Measurements from ENCODE around the gene TADA3.
A peak's percentile ranks its signal among the peaks of the same experiment; 100 is the strongest.

The TADA3 gene

DNA sequence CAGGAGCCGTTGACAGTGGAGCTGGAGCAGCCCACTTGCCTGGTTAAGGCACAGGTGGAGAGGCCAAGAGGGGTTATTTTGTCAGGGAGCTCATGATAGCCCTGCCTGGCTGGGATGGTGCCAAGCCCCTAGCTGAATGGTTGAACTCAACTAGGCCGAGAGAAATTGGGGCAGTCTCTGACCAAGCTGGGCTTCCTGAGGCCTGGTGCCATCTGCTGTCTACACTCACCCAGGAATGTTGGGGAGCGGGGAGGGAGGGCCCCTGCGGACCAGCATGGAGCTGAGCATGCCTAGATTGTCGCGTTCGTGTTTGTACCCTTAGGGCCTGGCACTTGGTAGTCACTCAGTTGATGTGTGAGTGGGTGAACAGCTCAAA is 59.5 kb downstream of the TADA3 start:
- TF ChIP-seq, protein P1, sequence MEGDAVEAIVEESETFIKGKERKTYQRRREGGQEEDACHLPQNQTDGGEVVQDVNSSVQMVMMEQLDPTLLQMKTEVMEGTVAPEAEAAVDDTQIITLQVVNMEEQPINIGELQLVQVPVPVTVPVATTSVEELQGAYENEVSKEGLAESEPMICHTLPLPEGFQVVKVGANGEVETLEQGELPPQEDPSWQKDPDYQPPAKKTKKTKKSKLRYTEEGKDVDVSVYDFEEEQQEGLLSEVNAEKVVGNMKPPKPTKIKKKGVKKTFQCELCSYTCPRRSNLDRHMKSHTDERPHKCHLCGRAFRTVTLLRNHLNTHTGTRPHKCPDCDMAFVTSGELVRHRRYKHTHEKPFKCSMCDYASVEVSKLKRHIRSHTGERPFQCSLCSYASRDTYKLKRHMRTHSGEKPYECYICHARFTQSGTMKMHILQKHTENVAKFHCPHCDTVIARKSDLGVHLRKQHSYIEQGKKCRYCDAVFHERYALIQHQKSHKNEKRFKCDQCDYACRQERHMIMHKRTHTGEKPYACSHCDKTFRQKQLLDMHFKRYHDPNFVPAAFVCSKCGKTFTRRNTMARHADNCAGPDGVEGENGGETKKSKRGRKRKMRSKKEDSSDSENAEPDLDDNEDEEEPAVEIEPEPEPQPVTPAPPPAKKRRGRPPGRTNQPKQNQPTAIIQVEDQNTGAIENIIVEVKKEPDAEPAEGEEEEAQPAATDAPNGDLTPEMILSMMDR (IDR thresholded peaks at IDR 0.05; ENCODE audit: extremely low read depth, insufficient read depth, missing control alignments): no peak
- DNase-seq (ENCODE audit: low spot score): no peak
- in situ Hi-C loops (cut with MboI; ENCODE audit: low pct_unique_long_range_greater_than_20kb, low sequenced_read_pairs, unreplicated experiment): no loop called here

DNA sequence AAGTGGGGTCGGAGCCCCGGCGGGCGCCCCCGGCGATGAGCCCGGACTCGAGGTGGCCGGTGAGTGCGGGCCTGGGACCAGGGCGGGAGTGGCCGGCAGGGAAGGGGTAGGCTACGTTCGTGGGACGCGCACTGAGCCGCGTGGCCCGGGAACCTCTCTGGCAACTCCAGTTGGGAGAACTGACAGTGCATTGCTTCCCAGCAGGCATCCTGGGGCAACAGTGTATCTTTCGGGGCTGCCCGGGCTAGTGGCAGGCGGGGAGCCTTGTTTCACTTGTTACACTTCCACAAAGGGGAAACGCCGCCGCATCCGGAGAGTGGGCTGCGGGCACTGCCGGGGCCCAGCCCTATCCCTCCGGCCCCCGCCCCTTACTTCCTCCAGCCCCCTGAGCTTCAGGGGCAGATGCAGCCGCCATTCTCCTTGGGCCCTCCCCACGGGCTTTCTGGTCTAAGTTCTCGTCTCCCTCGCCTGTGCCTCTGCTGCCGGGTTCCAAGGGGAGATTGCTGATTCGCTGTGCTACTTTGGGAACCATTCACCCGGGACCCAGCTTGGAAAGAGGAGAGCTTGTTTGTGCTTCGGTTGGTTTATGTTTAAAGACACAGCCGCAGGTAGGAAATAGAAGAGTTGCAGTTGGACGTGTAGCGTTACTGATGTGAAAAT is 60.1 kb downstream of the TADA3 start:
- in situ Hi-C loops (cut with MboI; ENCODE audit: low pct_unique_long_range_greater_than_20kb, low sequenced_read_pairs, unreplicated experiment): no loop called here
- peak; percentile 43 for DNase-seq (ENCODE audit: low spot score)
- TF ChIP-seq, protein P1 (IDR thresholded peaks at IDR 0.05; ENCODE audit: extremely low read depth, insufficient read depth, missing control alignments): no peak

GRCh38 chr3:9731206-9732079 is 60.8 kb downstream of the TADA3 start, which contains the start of gene BRPF1:
TSS of gene BRPF1 (plus strand) at chr3:9731735. CDS start at chr3:9734141, 2,406 bp downstream.
- peak; percentile 100 for DNase-seq (ENCODE audit: low spot score)
- in situ Hi-C loops (cut with MboI; ENCODE audit: low pct_unique_long_range_greater_than_20kb, low sequenced_read_pairs, unreplicated experiment): no loop called here
- TF ChIP-seq, protein P1 (IDR thresholded peaks at IDR 0.05; ENCODE audit: extremely low read depth, insufficient read depth, missing control alignments): peak; percentile 21

DNA sequence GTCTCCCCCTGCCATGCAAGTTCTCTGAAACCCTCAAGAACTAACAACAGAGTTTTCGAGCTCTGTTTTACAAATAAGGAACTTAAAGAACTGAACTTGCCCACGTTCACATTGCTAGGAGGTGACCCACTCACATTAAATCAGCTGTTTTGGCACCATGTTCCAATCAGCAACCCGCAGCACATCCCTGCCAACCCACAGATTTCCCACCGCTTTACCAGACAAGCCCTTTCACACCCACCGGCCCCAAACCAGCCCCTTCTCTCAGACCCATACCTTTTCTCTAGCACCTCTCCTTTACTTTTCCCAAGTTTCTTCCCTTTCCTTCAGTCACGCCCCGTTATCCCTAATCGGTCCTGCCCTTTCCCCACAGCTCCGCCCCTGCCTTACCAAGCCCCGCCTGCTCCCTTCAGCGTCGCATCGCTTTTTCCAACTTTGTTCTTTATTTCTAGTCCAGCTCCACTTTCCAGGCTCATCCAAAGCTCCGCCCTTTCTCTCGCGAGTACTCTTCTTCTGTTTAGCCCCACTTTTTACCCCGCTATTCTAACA is 61.5 kb downstream of the TADA3 start:
- in situ Hi-C loops (cut with MboI; ENCODE audit: low pct_unique_long_range_greater_than_20kb, low sequenced_read_pairs, unreplicated experiment): no loop called here
- DNase-seq (ENCODE audit: low spot score): no peak

More for the DNA sequence above, 61.5 kb downstream of the TADA3 start:
- TF ChIP-seq, protein P1 (IDR thresholded peaks at IDR 0.05; ENCODE audit: extremely low read depth, insufficient read depth, missing control alignments): no peak
